GM12878 (cell line): ENCODE results near the gene NUMA1. TPM values are rescaled to one million over a fixed set of nuclear protein-coding genes. Genes with fewer than 3 reads are reported as not detected.

Source experiments
- BRCA1 ChIP-seq: IDR thresholded peaks from 2 replicates; pipeline ENCODE4 v1.6.1; 2011; ENCODE audit warnings: low read depth, low read length, improper control_type of control experiment
- CHD4 ChIP-seq: fragments of 200-600 bp; sonication (generic); IDR thresholded peaks from 2 replicates; pipeline ENCODE4 v1.6.1; 2016; ENCODE audit warnings: mild to moderate bottlenecking
- E2F8 ChIP-seq: fragments of 450-650 bp; IDR thresholded peaks from 2 replicates; pipeline ENCODE4 v1.6.1; 2018; ENCODE audit warnings: mild to moderate bottlenecking, low read depth, moderate library complexity; ENCODE audit not compliant: partially characterized antibody
- GABPA ChIP-seq: IDR thresholded peaks from 2 replicates; pipeline ENCODE4 v1.6.1; 2014; ENCODE audit warnings: antibody characterized with exemption, low read depth, mild to moderate bottlenecking, inconsistent platforms
- MTA3 ChIP-seq: IDR thresholded peaks from 2 replicates; pipeline ENCODE4 v1.6.1; 2012; ENCODE audit warnings: low read length, inconsistent platforms, borderline replicate concordance
- NR2F1 ChIP-seq: fragments of 450-650 bp; conservative IDR thresholded peaks from 2 replicates; pipeline ENCODE4 v1.6.1; 2017; ENCODE audit warnings: mild to moderate bottlenecking
- POLR2AphosphoS2 ChIP-seq: IDR thresholded peaks from 2 replicates; pipeline ENCODE4 v1.6.1; 2011; ENCODE audit warnings: low read depth, mild to moderate bottlenecking, low read length, improper control_type of control experiment, moderate library complexity
- RELA ChIP-seq: fragments of 450-650 bp; IDR thresholded peaks from 2 replicates; pipeline ENCODE4 v1.8.0; 2014; ENCODE audit warnings: borderline replicate concordance; ENCODE audit not compliant: partially characterized antibody
- YBX1 ChIP-seq: fragments of 450-650 bp; IDR thresholded peaks from 2 replicates; pipeline ENCODE4 v1.6.1; 2016; ENCODE audit warnings: antibody characterized with exemption
- ZNF274 ChIP-seq: IDR thresholded peaks from one replicate; pipeline ENCODE4 v1.8.0; 2011; ENCODE audit not compliant: insufficient read length, insufficient read depth
- polyA plus RNA-seq, 11 experiments: library from polyadenylated mRNA; depleted of rRNA in 4 of 11; unstranded in 6 of 11; stranded (reverse) in 5 of 11; fragments of >200 nt; fragmentation: Nextera tagmentation in 4 of 11; fragmentation: Illumina TruSeq in 1 of 11; extraction: Ambion mirVana in 4 of 11; extraction: Trizol in 1 of 11; gene quantifications; 1 replicate in 1 of 11; 2 replicates in 10 of 11; pipeline versions ENCODE4 v1.2.1 to v1.2.3, GENCODE V29; 2011 to 2016; ENCODE audit warnings: inconsistent platforms in 2 of 11, missing spikeins in 2 of 11, low read depth in 1 of 11
- total RNA-seq, 4 experiments: library from RNA; depleted of rRNA in 3 of 4; stranded (reverse); fragments of >200 nt in 3 of 4; fragmentation: Illumina TruSeq in 1 of 4; extraction: Trizol in 1 of 4; gene quantifications; 2 replicates each; pipeline versions ENCODE4 v1.2.1 to v1.2.3, GENCODE V29; 2013 to 2021
- TF ChIP-seq, protein P1 (sequence below): IDR thresholded peaks from 2 replicates; pipeline ENCODE4 v1.6.1; 2011; ENCODE audit warnings: borderline replicate concordance, low read depth, mild to moderate bottlenecking, moderate library complexity, mixed read lengths, low read length; ENCODE audit not compliant: insufficient read depth; ENCODE audit errors: extremely low read length
- TF ChIP-seq, protein P2 (sequence below): IDR thresholded peaks from 2 replicates; pipeline ENCODE4 v1.6.1; 2012; ENCODE audit warnings: low read depth, low read length, improper control_type of control experiment

The NUMA1 gene
- total and polyA plus RNA-seq, 10 of the 15 experiments (the other 5 are each of a cell fraction or from before 2014, with no cell fraction given): 5.5 to 111 (median 61.0) TPM

- TF ChIP-seq, protein P1, sequence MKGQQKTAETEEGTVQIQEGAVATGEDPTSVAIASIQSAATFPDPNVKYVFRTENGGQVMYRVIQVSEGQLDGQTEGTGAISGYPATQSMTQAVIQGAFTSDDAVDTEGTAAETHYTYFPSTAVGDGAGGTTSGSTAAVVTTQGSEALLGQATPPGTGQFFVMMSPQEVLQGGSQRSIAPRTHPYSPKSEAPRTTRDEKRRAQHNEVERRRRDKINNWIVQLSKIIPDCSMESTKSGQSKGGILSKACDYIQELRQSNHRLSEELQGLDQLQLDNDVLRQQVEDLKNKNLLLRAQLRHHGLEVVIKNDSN: no peak
- TF ChIP-seq CHD4 (no peak), E2F8 (no peak), YBX1 (no peak), MTA3 (no peak), BRCA1 (no peak), RELA (no peak), ZNF274 (no peak), POLR2AphosphoS2 (no peak), NR2F1 (no peak), GABPA (no peak)
- TF ChIP-seq, protein P2, sequence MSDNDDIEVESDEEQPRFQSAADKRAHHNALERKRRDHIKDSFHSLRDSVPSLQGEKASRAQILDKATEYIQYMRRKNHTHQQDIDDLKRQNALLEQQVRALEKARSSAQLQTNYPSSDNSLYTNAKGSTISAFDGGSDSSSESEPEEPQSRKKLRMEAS: no peak
These were observed 82.3 kb downstream of the NUMA1 start (continued) for GRCh38 chr11:71998061-71998460.
